ENCODE measurements around the gene SFMBT2.
A peak's percentile ranks its signal among the peaks of the same experiment; 100 is the strongest.

The SFMBT2 gene

GRCh38 chr10:7134448-7134847 is 276.4 kb downstream of the SFMBT2 start:
- no peak for DNase-seq (ENCODE audit: low read depth)

- no peak for DNase-seq (ENCODE audit: low read depth)
Observed at GRCh38 chr10:7133958-7134357, 276.9 kb downstream of the SFMBT2 start.

- DNase-seq (ENCODE audit: low read depth): no peak
Observed at GRCh38 chr10:7133278-7133677, 277.6 kb downstream of the SFMBT2 start.

GRCh38 chr10:7130191-7130911 is 280.5 kb downstream of the SFMBT2 start:
- no peak for DNase-seq (ENCODE audit: low read depth)

- DNase-seq (ENCODE audit: low read depth): no peak
Observed at GRCh38 chr10:7123774-7124173, 287.1 kb downstream of the SFMBT2 start.

- no peak for DNase-seq (ENCODE audit: low read depth)
Observed at GRCh38 chr10:7122561-7122960, 288.3 kb downstream of the SFMBT2 start.

- no peak for DNase-seq (ENCODE audit: low read depth)
Observed at GRCh38 chr10:7121154-7121797, 289.6 kb downstream of the SFMBT2 start.

GRCh38 chr10:7119325-7120015 is 291.4 kb downstream of the SFMBT2 start:
- no peak for DNase-seq (ENCODE audit: low read depth)

- DNase-seq (ENCODE audit: low read depth): no peak
Observed at GRCh38 chr10:7117806-7118674, 292.8 kb downstream of the SFMBT2 start.

- DNase-seq (ENCODE audit: low read depth): no peak
Observed at GRCh38 chr10:7117177-7117799, 293.5 kb downstream of the SFMBT2 start.

GRCh38 chr10:7111561-7111960 is 299.3 kb downstream of the SFMBT2 start:
- DNase-seq (ENCODE audit: low read depth): peak; percentile 3

- no peak for DNase-seq (ENCODE audit: low read depth)
Observed at GRCh38 chr10:7111089-7111488, 299.7 kb downstream of the SFMBT2 start.
